A673 (cell line): Measurements from ENCODE around the gene SGMS1. TPM values are rescaled to one million over a fixed set of nuclear protein-coding genes. Genes with fewer than 3 reads are reported as not detected.

Experiments used
- BruUV-seq: library from RNA; stranded (reverse); fragments of 400-500 nt; replicated peaks from 2 replicates; lab custom pipeline; 2021; lab: Mats Ljungman, UMichigan
- CTCF ChIA-PET: fragments of 300-600 bp; sonication (Branson Sonifier 250); formaldehyde crosslinking; loops from one replicate; lab custom pipeline; 2022; ENCODE audit warnings: antibody characterized with exemption; lab: Charles Lee
- POLR2A ChIA-PET: fragments of 300-600 bp; sonication (Branson Sonifier 250); formaldehyde crosslinking; loops from one replicate; lab custom pipeline; 2022; ENCODE audit warnings: antibody characterized with exemption; ENCODE audit not compliant: low non-redundant PET; lab: Charles Lee
- DNase-seq: peaks from one replicate; pipeline ENCODE4 v3.0.0-alpha.2; 2015; ENCODE audit warnings: low spot score
- H3K27ac ChIP-seq: fragments of 200-600 bp; sonication (generic); 2 replicates; pipeline ENCODE4 v1.5.1; 2016; ENCODE audit warnings: mixed run types, low read depth, mild to moderate bottlenecking, mixed read lengths, antibody characterized with exemption, low read length; ENCODE audit not compliant: poor library complexity, severe bottlenecking
- H3K27me3 ChIP-seq: fragments of 200-600 bp; sonication (generic); replicated peaks from 2 replicates; pipeline ENCODE4 v1.6.1; 2017; ENCODE audit warnings: mixed run types, low read depth, mild to moderate bottlenecking, mixed read lengths, antibody characterized with exemption, low read length; ENCODE audit not compliant: insufficient read depth, poor library complexity
- H3K36me3 ChIP-seq: fragments of 200-600 bp; sonication (generic); 2 replicates; pipeline ENCODE4 v1.6.1; 2016; ENCODE audit warnings: mixed run types, mild to moderate bottlenecking, mixed read lengths, antibody characterized with exemption, low read length; ENCODE audit not compliant: insufficient read depth, poor library complexity, severe bottlenecking
- H3K4me1 ChIP-seq: fragments of 200-600 bp; sonication (generic); 2 replicates; pipeline ENCODE4 v1.6.1; 2017; ENCODE audit warnings: mixed run types, mild to moderate bottlenecking, mixed read lengths, antibody characterized with exemption, low read length; ENCODE audit not compliant: insufficient read depth, poor library complexity, severe bottlenecking
- H3K4me3 ChIP-seq: fragments of 200-600 bp; sonication (generic); 2 replicates; pipeline ENCODE4 v1.5.1; 2016; ENCODE audit warnings: low read depth, mixed run types, mild to moderate bottlenecking, mixed read lengths, low read length; ENCODE audit not compliant: poor library complexity, severe bottlenecking
- H3K9me3 ChIP-seq: fragments of 200-600 bp; sonication (generic); 2 replicates; pipeline ENCODE4 v1.6.1; 2016; ENCODE audit warnings: mixed run types, low read depth, mild to moderate bottlenecking, mixed read lengths, antibody characterized with exemption, low read length; ENCODE audit not compliant: poor library complexity, severe bottlenecking
- CTCF ChIP-seq: fragments of 300-800, 200-600 bp; sonication (generic); conservative IDR thresholded peaks from 2 replicates; pipeline ENCODE4 v1.5.1; 2017; ENCODE audit warnings: low read depth, mild to moderate bottlenecking, antibody characterized with exemption, low read length, moderate library complexity, mixed read lengths
- EZH2 ChIP-seq: fragments of 200-600 bp; sonication (generic); IDR thresholded peaks from 2 replicates; pipeline ENCODE4 v1.6.1; 2017; ENCODE audit warnings: borderline replicate concordance, low read depth, mild to moderate bottlenecking, mixed read lengths, antibody characterized with exemption, low read length; ENCODE audit not compliant: poor library complexity, severe bottlenecking
- intact Hi-C: fragments of 100-400 bp; cut with micrococcal nuclease; formaldehyde crosslinking; loops from one replicate; pipeline ENCODE4 v1.10.0; 2022; ENCODE audit not compliant: unreplicated experiment
- total RNA-seq: library from RNA; stranded (reverse); gene quantifications from 2 replicates; pipeline ENCODE4 v1.2.3, GENCODE V29; 2021

SGMS1 gene
- total RNA-seq, 1 experiment from 2014 or later, result 13.0 TPM

GRCh38 chr10:50325449-50326171 lies 298.1 kb downstream of the SGMS1 start:
- H3K27me3 ChIP-seq, result no peaks in the 10 kb centered on the region
- no peaks in the 10 kb centered on the region for H3K9me3 ChIP-seq
- peaks cover 57% of the 10 kb centered on the region for H3K4me1 ChIP-seq
- intact Hi-C loops, result no loop called here
- H3K4me3 ChIP-seq, result no peak overlapping the region
- ChIA-PET POLR2A (no interaction called here), CTCF (no interaction called here)
- no TSS peak for BruUV-seq
- no peak overlapping the region for H3K27ac ChIP-seq
- DNase-seq, result peak; percentile 13
- no peaks in the 10 kb centered on the region for H3K36me3 ChIP-seq
- TF ChIP-seq CTCF, result no peak
- no peak for TF ChIP-seq EZH2

GRCh38 chr10:50324680-50325393 lies 298.9 kb downstream of the SGMS1 start:
- Histone ChIP-seq H3K4me3 (no peak overlapping the region), H3K9me3 (no peaks in the 10 kb centered on the region), H3K4me1 (peaks cover 57% of the 10 kb centered on the region), H3K36me3 (no peaks in the 10 kb centered on the region), H3K27me3 (no peaks in the 10 kb centered on the region), H3K27ac (no peak overlapping the region)
- BruUV-seq, result no TSS peak
- no peak for TF ChIP-seq CTCF
- TF ChIP-seq EZH2, result no peak
- ChIA-PET POLR2A (no interaction called here), CTCF (no interaction called here)
- intact Hi-C loops, result no loop called here
- no peak for DNase-seq

- DNase-seq, result no peak
These were observed 299.7 kb downstream of the SGMS1 start for GRCh38 chr10:50324046-50324445.

More at GRCh38 chr10:50324046-50324445, 299.7 kb downstream of the SGMS1 start:
- no TSS peak for BruUV-seq
- ChIA-PET CTCF (no interaction called here), POLR2A (no interaction called here)
- Histone ChIP-seq H3K9me3 (no peaks in the 10 kb centered on the region), H3K4me3 (no peak overlapping the region), H3K27me3 (no peaks in the 10 kb centered on the region), H3K27ac (peak overlapping the region; percentile 8), H3K36me3 (no peaks in the 10 kb centered on the region), H3K4me1 (peaks cover 57% of the 10 kb centered on the region)
- intact Hi-C loops, result no loop called here
- TF ChIP-seq EZH2 (no peak), CTCF (no peak)
